MM.1S (cell line): ENCODE data around the gene P2RX3.

Experiments used
- DNase-seq: peaks from one replicate; pipeline ENCODE4 v3.0.0-alpha.2; 2015
- H2AFZ ChIP-seq: fragments of 300-600 bp; sonication (generic); 2 replicates; pipeline ENCODE4 v1.6.0; 2016; ENCODE audit warnings: antibody characterized with exemption, low read length
- H3F3A ChIP-seq: fragments of 300-600 bp; sonication (generic); 2 replicates; pipeline ENCODE4 v1.6.1; 2016; ENCODE audit warnings: mild to moderate bottlenecking, antibody characterized with exemption, low read length, moderate library complexity, mixed read lengths; ENCODE audit not compliant: insufficient read depth
- H3K27ac ChIP-seq: fragments of 300-600 bp; sonication (generic); 2 replicates; pipeline ENCODE4 v1.5.1; 2016; ENCODE audit warnings: mild to moderate bottlenecking, low read length
- H3K27me3 ChIP-seq: fragments of 300-600 bp; sonication (generic); replicated peaks from 2 replicates; pipeline ENCODE4 v1.6.0; 2016; ENCODE audit warnings: low read length; ENCODE audit not compliant: insufficient read depth
- H3K36me3 ChIP-seq: fragments of 300-600 bp; sonication (generic); replicated peaks from 2 replicates; pipeline ENCODE4 v1.6.1; 2016; ENCODE audit warnings: mild to moderate bottlenecking, low read length, mixed read lengths; ENCODE audit not compliant: insufficient read depth
- H3K4me1 ChIP-seq: fragments of 300-600 bp; sonication (generic); 2 replicates; pipeline ENCODE4 v1.6.1; 2016; ENCODE audit warnings: low read length, mixed read lengths
- H3K4me2 ChIP-seq: fragments of 300-600 bp; sonication (generic); 2 replicates; pipeline ENCODE4 v1.6.0; 2016; ENCODE audit warnings: low read depth, low read length
- H3K4me3 ChIP-seq: fragments of 300-600 bp; sonication (generic); 2 replicates; pipeline ENCODE4 v1.5.1; 2016; ENCODE audit warnings: low read length, mixed read lengths
- H3K79me2 ChIP-seq: fragments of 300-600 bp; sonication (generic); 2 replicates; pipeline ENCODE4 v1.6.1; 2016; ENCODE audit warnings: mixed run types, low read length, mixed read lengths
- H3K9ac ChIP-seq: fragments of 300-600 bp; sonication (generic); 2 replicates; pipeline ENCODE4 v1.6.1; 2016; ENCODE audit warnings: low read length, mixed read lengths
- H3K9me2 ChIP-seq: fragments of 300-600 bp; sonication (generic); replicated peaks from 2 replicates; pipeline ENCODE4 v1.6.1; 2016; ENCODE audit warnings: mild to moderate bottlenecking, low read length, mixed read lengths; ENCODE audit not compliant: insufficient read depth
- H3K9me3 ChIP-seq: fragments of 300-600 bp; sonication (generic); replicated peaks from 2 replicates; pipeline ENCODE4 v1.6.1; 2016; ENCODE audit warnings: mild to moderate bottlenecking, low read length, mixed read lengths; ENCODE audit not compliant: insufficient read depth
- H4K20me1 ChIP-seq: fragments of 300-600 bp; sonication (generic); 2 replicates; pipeline ENCODE4 v1.6.1; 2016; ENCODE audit warnings: mild to moderate bottlenecking, low read length, moderate library complexity, mixed read lengths; ENCODE audit not compliant: insufficient read depth
- CTCF ChIP-seq: fragments of 300-600 bp; sonication (generic); IDR thresholded peaks from 2 replicates; pipeline ENCODE4 v1.5.1; 2016; ENCODE audit warnings: antibody characterized with exemption, low read length, mixed read lengths
- EZH2 ChIP-seq: fragments of 300-600 bp; sonication (generic); optimal IDR thresholded peaks from 2 replicates; pipeline ENCODE3; 2017; ENCODE audit warnings: low read depth, mild to moderate bottlenecking, antibody characterized with exemption, low read length, mixed read lengths
- EZH2phosphoT487 ChIP-seq: fragments of 300-600 bp; sonication (generic); IDR thresholded peaks from 2 replicates; pipeline ENCODE4 v1.6.1; 2018; ENCODE audit warnings: antibody characterized with exemption, low read length

The P2RX3 gene

GRCh38 chr11:57306161-57306876, 31.8 kb upstream of the P2RX3 start:
- Histone ChIP-seq H3K36me3 (no peaks in the 10 kb centered on the region), H3K79me2 (no peaks in the 10 kb centered on the region), H3K9me3 (no peaks in the 10 kb centered on the region), H3K9ac (no peak overlapping the region), H3K4me1 (no peaks in the 10 kb centered on the region), H2AFZ (no peak overlapping the region), H3K4me3 (no peak overlapping the region), H3K4me2 (no peak overlapping the region), H3K9me2 (no peaks in the 10 kb centered on the region), H4K20me1 (no peaks in the 10 kb centered on the region), H3K27me3 (no peaks in the 10 kb centered on the region), H3F3A (no peaks in the 10 kb centered on the region), H3K27ac (no peak overlapping the region)
- TF ChIP-seq EZH2: no peak
- no peak for TF ChIP-seq EZH2phosphoT487
- no peak for TF ChIP-seq CTCF
- DNase-seq: no peak

GRCh38 chr11:57306940-57307565, 31.1 kb upstream of the P2RX3 start:
- H4K20me1 ChIP-seq: no peaks in the 10 kb centered on the region
- H3K4me2 ChIP-seq: no peak overlapping the region
- no peak for DNase-seq
- no peaks in the 10 kb centered on the region for H3K9me3 ChIP-seq
- no peaks in the 10 kb centered on the region for H3F3A ChIP-seq
- H3K4me1 ChIP-seq: no peaks in the 10 kb centered on the region
- H3K36me3 ChIP-seq: no peaks in the 10 kb centered on the region
- H3K9me2 ChIP-seq: no peaks in the 10 kb centered on the region
- no peak overlapping the region for H3K9ac ChIP-seq
- no peaks in the 10 kb centered on the region for H3K79me2 ChIP-seq
- TF ChIP-seq CTCF (no peak), EZH2 (no peak)
- H3K27me3 ChIP-seq: no peaks in the 10 kb centered on the region
- H3K4me3 ChIP-seq: no peak overlapping the region
- H3K27ac ChIP-seq: no peak overlapping the region
- no peak overlapping the region for H2AFZ ChIP-seq

- H3K27ac ChIP-seq: no peak overlapping the region
- DNase-seq: no peak
Observed at GRCh38 chr11:57307666-57308270, 30.4 kb upstream of the P2RX3 start.

More at GRCh38 chr11:57307666-57308270, 30.4 kb upstream of the P2RX3 start:
- Histone ChIP-seq H3K27me3 (no peaks in the 10 kb centered on the region), H3K4me1 (no peaks in the 10 kb centered on the region), H3K9me3 (no peaks in the 10 kb centered on the region), H3K9ac (no peak overlapping the region), H3K79me2 (no peaks in the 10 kb centered on the region), H3K9me2 (no peaks in the 10 kb centered on the region), H3K4me3 (no peak overlapping the region), H3K36me3 (no peaks in the 10 kb centered on the region), H4K20me1 (no peaks in the 10 kb centered on the region), H3F3A (no peaks in the 10 kb centered on the region), H3K4me2 (no peak overlapping the region), H2AFZ (no peak overlapping the region)
- TF ChIP-seq EZH2phosphoT487: no peak
- no peak for TF ChIP-seq CTCF
- TF ChIP-seq EZH2: no peak
